HG02870 (cell line): ENCODE data around the gene SCAF1.
A peak's percentile ranks its signal among the peaks of the same experiment; 100 is the strongest.
"Not testable (repeated sequence)": the region's sequence is repeated elsewhere in the genome, so short reads cannot be mapped to it uniquely, and the experiment has no call there.

Source experiments
- ATAC-seq: cut with Tn5 transposase; IDR thresholded peaks from one replicate; pipeline ENCODE4 v1.9.1; 2021; ENCODE audit warnings: mild to moderate bottlenecking, moderate library complexity; ENCODE audit not compliant: unreplicated experiment

SCAF1 gene

DNA sequence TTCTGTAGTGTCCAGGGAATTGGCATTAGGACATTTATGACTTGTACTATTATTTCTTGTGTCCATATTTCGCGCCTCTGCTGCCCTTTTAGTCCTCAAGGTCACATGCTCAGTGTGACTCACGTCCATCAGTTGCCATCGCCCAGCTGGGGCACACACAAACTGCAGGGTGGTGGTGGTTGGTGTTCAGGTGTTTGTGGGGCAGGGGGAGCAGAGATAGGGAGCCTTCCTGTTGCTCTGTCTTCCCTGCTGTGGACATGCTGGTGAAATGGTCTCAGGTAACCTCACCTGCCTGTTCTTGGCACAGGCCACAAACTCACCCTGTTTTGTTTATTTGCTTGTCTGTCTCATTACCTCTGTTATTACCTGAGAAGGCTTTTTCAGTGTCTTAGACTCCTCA, 28.6 kb upstream of the SCAF1 start:
- no peak for ATAC-seq

DNA sequence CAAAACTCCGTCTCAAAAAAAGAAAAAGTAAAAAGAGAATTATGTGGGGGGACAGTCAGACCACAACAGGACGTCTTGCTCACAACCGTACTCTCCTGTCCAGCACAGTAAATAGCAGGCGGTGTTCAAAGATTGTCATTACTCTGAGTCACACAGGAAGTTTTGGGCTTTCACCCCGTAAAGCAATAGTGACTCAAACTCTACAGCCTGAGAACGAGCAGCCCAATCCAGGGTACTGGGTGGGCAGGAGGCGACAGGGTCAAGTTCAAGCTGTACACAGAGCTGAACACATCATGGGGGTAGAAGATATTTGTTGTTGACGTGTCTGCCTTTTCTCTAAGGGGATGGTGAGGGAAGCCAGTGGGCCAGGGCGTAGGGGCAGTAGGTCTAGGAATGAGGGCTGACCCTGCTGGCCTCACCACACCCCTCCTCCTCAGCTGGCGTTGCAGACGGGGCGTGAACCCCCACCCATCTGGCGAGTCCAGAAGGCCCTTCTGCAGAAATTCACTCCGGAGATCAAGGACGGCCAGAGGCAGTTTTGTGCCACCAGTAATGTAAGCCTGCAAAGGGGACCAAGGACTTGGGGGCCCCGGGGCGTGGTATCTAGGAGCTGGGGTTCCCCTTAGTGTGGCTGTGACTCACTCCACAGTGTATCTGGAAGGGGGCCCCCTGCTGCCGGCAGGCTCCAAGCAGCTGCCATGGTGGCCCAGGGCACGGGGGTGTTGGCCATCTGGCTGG, 27.7 kb upstream of the SCAF1 start:
- ATAC-seq: no peak

DNA sequence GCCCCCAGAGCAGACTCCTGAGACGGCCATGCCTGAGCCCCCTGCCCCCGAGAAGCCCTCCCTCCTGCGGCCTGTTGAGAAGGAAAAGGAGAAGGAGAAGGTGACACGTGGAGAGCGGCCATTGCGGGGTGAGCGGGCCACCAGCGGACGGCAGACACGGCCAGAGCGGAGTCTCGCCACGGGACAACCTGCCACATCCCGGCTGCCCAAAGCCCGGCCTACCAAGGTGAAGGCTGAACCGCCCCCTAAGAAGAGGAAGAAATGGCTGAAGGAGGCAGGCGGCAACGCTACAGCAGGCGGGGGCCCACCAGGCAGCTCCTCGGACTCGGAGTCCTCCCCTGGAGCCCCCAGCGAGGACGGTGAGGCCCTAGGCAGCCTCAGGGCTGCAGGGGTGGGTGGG, 26.1 kb upstream of the SCAF1 start:
- no peak for ATAC-seq

DNA sequence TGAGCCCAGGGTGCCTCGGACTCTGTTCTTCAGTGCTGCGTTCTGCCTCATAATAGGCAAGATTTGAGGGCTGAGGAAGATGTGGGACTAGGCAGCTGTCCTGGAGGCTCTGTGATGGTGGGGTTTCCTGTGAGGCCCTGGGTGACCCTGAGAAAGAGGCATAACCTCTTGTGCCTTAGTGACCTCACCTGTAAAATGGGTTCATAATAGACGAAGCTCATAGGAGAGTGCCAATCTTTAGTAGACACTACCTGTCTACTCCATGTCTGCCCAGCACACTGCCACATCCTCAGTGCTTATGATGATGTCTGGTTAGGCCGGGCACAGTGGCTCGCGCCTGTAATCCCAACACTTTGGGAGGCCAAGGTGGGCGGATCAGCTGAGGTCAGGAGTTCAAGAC, 25.5 kb upstream of the SCAF1 start:
- no peak for ATAC-seq

DNA sequence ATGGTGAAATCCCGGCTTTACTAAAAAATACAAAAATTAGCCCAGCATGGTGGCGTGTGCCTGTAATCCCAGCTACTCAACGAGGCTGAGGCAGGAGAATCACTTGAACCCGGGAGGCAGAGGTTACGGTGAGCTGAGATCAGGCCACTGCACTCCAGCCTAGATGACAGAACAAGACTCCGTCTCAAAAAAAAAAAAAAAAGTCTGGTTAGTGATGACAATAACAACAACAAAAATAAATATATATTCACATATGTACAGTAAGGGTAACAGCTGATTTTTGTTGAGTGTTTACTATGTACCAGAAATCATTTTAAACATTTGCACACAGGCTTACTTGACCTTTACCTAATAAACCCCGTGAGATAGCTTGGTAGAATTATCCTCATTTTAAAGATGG, 25.1 kb upstream of the SCAF1 start:
- no peak for ATAC-seq

DNA sequence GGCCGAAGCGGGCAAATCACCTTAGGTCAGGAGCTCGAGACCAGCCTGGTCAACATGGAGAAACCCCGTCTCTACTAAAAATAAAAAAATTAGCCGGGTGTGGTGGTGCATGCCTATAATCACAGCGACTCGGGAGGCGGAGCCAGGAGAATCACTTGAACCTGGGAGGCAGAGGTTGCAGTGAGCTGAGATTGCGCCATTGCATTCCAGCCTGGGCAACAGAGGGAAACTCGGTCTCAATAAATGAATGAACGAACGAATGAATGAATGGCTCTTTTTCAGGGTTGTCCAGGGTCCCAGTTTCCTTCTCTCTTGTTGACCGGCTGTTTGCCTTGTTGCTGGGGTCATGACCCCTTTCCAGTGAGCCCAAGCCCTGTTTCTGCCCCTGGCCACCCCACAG, 24.1 kb upstream of the SCAF1 start:
- ATAC-seq: not testable (repeated sequence)

DNA sequence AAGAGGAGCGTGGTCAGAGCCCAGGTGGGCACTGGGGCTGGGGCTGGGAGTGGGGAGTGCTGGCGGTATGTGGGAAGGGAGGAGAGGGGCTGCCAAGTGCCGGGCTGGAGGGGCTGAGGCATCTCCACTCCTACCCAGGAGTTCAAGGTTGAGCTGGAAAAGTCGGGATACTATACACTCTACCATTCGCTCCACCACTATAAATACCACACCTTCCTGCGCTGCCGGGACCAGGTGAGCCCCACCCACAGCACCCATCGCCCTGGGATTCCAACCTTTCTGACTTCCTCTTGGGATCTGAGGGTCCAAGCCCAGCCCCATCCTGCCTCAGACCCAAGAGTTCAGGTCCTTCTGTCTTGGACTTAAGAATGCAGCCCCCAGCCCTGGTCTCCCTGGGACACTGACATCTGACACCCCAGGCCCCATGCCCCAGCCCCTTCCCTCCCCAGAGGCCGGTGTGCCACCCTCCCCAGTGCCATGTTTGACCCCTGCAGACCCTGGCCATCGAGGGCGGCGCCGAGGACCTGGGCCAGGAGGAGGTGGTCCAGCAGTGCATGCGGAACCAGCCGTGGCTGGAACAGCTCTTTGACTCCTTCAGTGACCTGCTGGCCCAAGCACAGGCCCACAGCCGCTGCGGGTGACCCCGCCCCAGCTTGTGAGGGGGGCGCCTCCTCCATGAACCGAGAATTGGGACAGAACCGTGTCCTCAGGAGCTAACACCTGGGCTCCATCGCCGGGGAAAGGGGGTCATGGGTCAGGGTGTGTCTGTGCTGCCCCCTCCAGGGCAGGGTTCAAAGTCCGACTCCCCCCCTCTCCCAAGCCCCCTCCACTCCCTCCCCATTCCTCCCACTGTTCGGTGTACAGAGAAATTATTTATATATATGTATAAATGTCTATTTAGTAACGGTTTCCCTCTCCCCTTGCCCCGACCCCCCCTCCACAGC, 16.8 kb upstream of the SCAF1 start:
- ATAC-seq: no peak

DNA sequence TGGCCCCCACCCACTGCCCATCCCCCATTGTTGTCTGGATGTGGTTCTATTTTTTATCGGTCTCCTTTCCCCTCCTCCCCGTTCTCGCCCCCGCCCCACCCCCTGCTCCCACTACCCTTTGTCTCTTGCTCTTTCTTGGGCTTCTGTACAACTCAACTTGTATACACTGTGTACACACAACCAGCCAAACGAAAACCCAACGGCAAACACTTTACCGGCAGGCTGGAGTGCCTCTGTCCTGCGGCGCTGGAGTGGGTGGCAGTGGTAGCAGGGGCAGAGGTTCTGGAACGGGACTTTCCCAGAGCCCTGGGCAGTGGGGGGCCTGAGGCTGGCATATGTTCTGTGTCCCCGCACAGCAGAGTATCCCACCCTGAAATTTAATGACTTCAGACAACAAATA, 15.8 kb upstream of the SCAF1 start:
- ATAC-seq: no peak

DNA sequence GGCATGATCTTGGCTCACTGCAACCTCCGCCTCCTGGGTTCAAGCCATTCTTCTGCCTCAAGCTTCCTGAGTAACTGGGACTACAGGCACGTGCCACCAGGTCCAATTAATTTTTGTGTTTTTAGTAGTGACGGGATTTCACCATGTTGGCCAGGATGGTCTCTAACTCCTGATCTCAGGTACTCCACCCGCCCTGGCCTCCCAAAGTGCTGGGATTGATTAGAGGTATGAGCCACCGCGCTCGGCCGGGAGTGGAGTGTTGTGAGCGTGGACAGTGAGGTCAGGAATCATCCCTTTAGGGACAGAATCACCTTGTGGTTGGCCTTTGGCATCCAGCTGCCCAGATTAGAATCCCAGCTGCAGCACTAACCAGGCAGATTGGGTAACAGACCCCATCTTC, 12.3 kb upstream of the SCAF1 start:
- ATAC-seq: no peak

DNA sequence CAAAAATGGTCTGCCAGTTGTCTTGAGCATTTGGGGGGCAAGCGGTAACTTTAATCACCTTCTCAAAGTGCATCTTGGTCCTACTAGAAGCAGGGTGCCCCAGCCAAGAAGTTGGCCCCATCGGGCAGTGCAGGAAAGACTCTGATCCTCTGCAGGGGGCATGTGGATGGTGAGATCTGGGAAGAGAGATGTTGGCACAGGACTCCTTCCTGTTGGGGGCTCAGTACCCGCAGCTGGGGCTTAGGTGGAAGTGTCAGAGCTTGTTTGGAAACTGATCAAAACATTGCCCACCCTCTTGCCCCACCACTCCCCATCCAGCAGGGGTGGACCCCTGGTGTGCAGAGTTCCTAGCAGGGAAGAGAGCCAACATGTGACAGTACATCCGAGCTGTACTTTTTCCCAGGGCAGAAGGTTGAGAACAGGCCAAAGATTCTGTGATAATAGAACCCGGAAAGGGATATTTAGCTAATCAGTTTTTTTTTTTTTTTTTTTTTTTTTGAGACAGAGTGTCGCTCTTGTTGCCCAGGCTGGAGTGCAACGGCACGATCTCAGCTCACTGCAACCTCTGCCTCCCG, 10.9 kb upstream of the SCAF1 start:
- ATAC-seq: no peak

DNA sequence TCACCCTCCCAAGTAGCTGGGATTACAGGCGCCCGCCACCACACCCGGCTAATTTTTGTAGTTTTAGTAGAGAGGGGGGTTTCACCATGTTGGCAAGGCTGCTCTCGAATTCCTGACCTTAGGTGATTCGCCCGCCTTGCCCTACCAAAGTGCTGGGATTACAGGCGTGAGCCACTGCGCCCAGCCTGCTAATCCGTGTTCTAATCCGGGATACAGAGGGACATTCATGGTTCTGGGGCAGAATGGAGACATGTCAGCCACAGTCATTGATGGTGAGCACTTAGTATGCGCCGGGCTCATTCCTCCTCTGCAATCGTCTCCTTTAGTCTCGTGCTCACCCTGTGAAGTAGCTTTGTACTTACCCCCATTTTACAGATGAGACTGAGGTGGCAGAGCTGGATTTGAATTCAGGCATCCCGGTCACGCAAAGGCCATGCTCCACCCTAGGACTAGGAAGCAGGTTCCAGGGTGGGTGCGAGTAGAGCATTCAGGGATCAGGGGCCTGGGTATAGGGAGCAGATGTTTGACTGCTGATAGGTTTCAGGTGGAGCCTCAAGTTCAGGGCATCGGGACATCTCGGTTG, 10.3 kb upstream of the SCAF1 start:
- ATAC-seq: no peak

DNA sequence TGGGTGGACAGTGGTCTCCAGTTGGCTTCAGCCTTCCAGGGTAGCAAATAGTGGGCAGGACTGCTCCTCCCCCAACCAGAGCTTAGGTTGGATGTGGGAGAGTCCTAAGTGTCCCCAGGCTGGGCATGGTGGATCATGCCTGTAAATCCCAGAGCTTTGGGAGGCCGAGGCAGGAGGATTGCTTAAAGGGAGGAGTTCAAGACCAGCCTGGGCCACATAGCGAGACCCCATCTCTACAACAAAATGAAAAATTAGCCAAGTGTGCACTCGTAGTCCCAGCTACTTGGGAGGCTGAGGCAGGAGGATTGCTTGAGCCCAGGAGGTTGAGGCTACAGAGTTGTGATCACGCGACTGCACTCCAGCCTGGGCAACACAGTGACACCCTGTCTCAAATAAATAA, 9.4 kb upstream of the SCAF1 start:
- no peak for ATAC-seq

DNA sequence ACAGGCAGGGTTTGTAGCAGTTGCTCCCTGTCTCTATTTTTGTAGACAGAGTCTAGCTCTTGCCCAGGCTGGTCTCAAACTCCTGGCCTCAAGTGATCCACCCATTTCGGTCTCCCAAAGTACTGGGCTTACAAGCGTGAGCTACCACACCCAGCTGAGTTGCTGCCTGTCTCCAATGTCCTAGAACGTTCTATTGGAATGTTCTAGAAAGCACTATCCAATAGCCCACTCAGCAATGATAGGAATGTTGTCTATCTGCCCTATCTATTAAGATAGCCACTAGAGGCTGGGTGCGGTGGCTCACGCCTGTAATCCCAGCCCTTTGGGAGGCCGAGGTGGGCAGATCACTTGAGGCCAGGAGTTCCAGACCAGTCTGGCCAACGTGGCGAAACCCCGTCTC, 8.7 kb upstream of the SCAF1 start:
- not testable (repeated sequence) for ATAC-seq

DNA sequence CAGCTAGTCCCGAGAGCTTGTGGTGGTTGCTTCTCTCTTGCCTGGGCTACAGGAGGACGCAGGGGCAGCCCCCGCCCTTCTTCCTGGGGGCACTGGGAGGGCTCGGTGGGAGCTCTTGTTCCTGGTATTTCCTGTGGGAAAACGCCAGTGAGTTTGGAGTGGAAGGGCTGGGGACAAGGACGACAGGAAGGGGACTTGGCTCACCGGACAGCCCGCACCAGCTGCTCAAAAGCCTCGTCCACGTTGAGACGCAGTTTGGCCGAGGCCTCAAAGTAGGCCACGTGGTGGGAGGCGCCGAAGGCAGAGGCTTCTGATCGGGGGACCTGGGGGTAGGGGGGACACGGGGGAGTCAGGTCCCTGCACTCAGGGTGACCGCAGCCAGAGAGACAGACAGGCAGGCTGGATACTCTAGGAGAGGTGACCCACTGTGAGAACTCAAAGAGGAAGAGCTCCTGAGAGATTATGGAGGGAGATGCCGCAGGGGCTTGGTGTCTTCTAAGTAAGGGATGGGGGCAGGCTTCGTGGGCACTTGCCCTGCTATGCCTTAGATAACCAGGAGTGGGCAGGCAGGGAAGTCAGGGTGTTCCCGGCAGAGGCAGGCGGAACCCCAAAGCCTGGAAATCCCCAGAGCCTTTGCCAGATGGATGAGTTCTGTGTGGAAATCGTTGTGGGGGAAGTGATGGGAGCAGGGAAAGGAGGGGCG, 6.3 kb upstream of the SCAF1 start:
- no peak for ATAC-seq

DNA sequence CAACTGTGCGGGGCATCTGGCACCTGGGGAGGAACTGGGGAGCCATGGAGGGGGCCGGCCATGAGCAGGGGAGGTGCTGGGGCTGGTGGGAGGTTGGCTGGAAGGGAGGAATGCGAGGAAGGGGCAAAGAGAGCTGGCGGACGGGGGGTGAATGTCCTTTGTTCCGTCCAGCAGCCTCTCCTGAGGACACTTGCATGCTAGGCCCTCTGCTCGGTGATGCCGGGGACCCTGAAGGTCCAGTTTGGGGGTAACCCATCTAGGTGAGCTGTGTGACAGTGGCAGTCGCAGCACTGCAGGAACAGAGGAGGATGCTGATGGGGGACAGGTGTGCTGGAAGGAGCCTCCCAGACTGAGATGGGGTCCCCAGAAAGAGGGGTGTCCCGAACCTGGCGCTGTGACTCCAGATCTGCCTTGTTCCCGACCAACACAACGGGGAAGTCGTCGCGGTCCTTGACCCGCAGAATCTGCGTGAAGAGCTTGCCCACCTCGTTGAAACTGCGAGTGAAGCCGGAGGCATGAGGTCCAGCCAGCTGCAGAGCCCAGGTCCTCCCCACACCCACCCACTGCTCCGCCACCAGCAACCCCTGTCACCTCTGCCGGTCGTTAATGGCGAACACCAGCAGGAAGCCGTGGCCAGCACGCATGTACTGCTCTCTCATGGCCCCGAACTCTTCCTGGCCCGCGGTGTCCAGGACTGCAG, 5.6 kb upstream of the SCAF1 start:
- ATAC-seq: no peak

DNA sequence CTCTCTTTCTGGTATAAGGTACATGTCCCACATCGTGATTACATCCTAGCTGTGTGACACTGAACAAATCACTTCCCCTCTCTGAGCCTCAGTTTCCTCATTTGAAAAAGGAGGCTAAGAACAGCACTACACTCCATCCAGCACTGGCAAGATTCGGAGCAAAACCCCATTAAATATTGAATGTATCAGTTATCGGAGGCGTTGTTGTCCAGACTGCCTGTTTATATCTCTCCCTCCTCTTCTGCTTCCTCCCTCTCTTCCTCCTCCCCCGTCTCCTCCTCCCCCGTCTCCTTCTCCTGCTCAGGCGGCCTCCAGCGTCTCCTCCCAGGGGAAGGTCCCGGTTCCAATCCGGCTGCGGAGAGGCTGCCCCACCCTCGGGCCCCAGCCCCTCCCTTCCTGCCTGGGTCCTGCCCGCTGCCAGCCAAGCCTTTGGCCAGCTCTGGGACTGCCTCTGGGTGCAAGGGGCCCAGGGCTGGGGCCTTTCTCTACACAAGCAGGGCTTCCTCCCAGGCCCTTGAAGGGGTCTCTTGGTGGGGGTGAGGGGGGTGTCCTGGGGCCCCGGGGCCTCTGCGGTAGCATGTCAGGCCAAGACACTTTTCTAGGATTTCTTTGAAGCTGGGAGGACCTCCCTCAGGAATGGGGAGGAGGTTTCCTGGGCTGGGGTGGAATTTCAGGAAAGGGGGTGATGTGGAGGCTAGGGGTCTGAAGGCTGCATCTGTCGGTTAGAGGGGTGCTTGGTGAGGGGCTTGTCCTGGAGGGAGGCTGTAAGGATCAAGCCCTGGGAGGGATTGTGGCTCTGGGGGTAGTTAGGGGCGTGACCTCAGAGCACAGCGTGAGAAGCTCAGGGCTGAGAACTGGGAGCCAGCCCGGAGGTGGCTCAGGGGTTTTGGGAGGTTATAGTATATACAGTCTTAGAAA, 3.9 kb upstream of the SCAF1 start:
- no peak for ATAC-seq

DNA sequence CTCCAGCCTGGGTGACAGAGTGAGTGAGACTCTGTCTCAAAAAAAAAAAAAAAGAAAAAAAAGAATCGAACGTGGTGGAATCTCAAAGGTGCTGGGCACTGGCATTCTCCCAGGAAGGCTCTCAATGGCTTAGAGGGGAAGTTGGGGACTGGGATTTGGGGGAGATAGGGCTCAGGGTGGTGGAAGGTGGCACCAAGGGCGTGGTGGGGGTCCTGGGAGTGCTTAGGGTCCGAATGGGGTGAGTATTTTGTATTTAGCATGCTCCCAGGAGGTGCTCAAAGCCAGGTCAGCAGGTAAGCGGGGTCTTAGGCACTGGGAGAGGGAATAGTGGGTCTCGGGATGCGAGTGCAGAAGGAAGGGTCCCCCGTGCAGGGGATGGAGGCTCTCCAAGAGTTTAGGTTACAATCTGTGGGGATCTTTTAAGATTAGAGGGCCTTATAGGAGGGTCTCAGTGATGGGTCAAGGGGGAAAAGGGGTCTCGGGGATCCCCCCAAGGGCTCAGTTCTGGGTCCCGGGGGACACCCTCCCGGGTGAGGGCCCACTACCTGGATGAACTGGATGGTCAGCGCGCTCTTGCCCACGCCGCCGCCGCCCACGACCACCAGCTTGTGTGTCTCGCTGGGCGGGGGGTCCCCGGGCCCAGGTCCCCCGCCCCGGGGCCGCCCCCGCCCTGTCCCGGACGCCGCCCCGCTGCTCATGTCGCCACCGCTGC, 2.5 kb upstream of the SCAF1 start:
- ATAC-seq: no peak

DNA sequence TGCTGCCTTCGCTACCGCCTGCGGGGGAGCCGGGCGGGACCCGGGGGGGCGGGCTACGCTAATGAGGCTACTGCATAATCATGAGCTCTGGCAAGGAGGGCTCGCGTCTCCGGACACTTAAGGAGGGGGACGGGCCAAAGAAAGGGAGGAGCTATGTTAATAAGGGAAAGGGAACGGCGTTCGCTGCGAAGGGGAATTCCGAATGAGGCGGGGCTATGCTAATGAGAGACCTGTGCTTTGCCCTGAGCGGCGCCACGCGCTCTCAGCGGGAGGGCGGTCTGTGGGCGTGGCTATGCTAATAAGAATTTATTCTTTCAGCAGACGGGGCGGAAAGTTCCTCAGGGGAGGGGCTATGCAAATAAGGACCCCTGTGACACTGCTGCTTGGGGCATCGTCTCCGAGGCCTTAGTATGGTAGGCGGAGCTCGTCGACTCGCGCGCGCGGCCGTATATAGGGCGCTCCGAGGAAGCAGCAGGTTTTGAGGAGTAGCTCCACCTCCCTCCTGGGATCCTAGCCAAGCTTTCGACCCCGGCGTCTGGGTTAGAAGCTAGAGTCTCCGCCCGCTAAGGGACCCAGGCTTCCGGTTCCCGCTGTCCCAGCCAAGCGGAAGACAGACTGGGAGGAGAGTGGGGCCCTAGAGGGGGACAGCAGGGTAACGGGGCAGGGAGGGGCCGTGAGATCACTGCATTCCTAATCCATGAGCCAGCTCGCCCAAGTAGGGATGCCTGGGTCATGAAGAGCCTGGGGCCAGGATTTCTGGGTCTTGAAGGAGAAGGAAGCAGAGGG, 1.7 kb upstream of the SCAF1 start, which contains the start of gene RRAS:
Gene RRAS (minus strand): TSS at position 31 of the 786 bp plus-strand sequence. CDS start 45 bp downstream, outside the sequence.
- peak; percentile 67 for ATAC-seq
